ENCODE data around the gene MYL6. TPM values are rescaled to one million over a fixed set of nuclear protein-coding genes. Genes with fewer than 3 reads are reported as not detected.

Gene MYL6
- polyA plus RNA-seq, 1 donor from 2014 or later, result 3,234 TPM

GRCh38 chr12:56190695-56191155 is 32.6 kb downstream of the MYL6 start:
- peak overlapping the region; percentile 97 for H3K4me3 ChIP-seq (ENCODE audit: low read length)
- H3K79me2 ChIP-seq (replicated peaks; ENCODE audit: insufficient read depth, low read length), result peaks cover 31% of the 10 kb centered on the region
- peak overlapping the region; percentile 27 for H3K4me2 ChIP-seq (ENCODE audit: low read length)
- H3K9me3 ChIP-seq (ENCODE audit: low read length), result no peaks in the 10 kb centered on the region
- H3F3A ChIP-seq (ENCODE audit: insufficient read depth, low read length, poor library complexity, severe bottlenecking), result peaks cover 7% of the 10 kb centered on the region
- no peak for TF ChIP-seq SMC3 (conservative IDR thresholded peaks at IDR 0.05; ENCODE audit: poor library complexity)
- no peak for TF ChIP-seq CTCF (IDR thresholded peaks at IDR 0.05; ENCODE audit: poor library complexity, severe bottlenecking)
- TF ChIP-seq, protein P1, sequence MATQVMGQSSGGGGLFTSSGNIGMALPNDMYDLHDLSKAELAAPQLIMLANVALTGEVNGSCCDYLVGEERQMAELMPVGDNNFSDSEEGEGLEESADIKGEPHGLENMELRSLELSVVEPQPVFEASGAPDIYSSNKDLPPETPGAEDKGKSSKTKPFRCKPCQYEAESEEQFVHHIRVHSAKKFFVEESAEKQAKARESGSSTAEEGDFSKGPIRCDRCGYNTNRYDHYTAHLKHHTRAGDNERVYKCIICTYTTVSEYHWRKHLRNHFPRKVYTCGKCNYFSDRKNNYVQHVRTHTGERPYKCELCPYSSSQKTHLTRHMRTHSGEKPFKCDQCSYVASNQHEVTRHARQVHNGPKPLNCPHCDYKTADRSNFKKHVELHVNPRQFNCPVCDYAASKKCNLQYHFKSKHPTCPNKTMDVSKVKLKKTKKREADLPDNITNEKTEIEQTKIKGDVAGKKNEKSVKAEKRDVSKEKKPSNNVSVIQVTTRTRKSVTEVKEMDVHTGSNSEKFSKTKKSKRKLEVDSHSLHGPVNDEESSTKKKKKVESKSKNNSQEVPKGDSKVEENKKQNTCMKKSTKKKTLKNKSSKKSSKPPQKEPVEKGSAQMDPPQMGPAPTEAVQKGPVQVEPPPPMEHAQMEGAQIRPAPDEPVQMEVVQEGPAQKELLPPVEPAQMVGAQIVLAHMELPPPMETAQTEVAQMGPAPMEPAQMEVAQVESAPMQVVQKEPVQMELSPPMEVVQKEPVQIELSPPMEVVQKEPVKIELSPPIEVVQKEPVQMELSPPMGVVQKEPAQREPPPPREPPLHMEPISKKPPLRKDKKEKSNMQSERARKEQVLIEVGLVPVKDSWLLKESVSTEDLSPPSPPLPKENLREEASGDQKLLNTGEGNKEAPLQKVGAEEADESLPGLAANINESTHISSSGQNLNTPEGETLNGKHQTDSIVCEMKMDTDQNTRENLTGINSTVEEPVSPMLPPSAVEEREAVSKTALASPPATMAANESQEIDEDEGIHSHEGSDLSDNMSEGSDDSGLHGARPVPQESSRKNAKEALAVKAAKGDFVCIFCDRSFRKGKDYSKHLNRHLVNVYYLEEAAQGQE (IDR thresholded peaks at IDR 0.05; ENCODE audit: borderline replicate concordance), result no peak
- TF ChIP-seq RAD21 (conservative IDR thresholded peaks at IDR 0.05), result no peak
- no peak for TF ChIP-seq POLR2AphosphoS5 (IDR thresholded peaks at IDR 0.05)
- TF ChIP-seq TAF1 (IDR thresholded peaks at IDR 0.05; ENCODE audit: low read depth), result no peak
- TF ChIP-seq EZH2 (IDR thresholded peaks at IDR 0.05; ENCODE audit: borderline replicate concordance, insufficient read depth, low read length, poor library complexity, severe bottlenecking), result no peak
- no peak for TF ChIP-seq EP300 (conservative IDR thresholded peaks at IDR 0.05; ENCODE audit: poor library complexity, severe bottlenecking)
- TF ChIP-seq MXI1 (conservative IDR thresholded peaks at IDR 0.05; ENCODE audit: poor library complexity, severe bottlenecking), result no peak
- H2AFZ ChIP-seq (ENCODE audit: low read depth, low read length), result no peak overlapping the region
- H3K36me3 ChIP-seq (ENCODE audit: insufficient read depth, low read length), result peaks cover 4% of the 10 kb centered on the region
- peak overlapping the region; percentile 79 for H3K27ac ChIP-seq (ENCODE audit: low read length)
- H3K27me3 ChIP-seq (ENCODE audit: insufficient read depth, low read depth, low read length), result no peaks in the 10 kb centered on the region
- H3K9ac ChIP-seq (ENCODE audit: low read length), result peak overlapping the region; percentile 99
- H4K20me1 ChIP-seq (ENCODE audit: insufficient read depth), result no peaks in the 10 kb centered on the region
- no peaks in the 10 kb centered on the region for H3K9me2 ChIP-seq (ENCODE audit: insufficient read depth, low read length)

DNA sequence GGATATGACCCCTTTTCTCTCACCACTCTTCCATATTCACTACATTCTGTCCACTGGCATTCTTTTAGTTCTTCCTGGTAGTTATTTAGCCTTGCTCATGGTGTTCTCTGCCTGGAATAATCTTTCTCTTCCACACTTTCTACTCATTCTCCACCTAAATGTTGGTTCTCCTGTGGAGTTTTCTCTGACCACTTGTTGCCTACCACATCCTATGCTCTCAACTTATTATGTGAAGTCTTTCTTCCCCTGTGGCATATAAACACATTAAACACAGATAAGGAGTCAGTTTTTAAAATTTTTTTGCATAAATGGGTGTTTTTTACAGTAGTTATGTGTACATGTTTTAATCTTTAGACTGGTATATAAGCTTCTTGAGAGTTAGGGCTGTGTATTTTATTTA is 34.4 kb downstream of the MYL6 start:
- Histone ChIP-seq H3K36me3 (ENCODE audit: insufficient read depth, low read length) (no peaks in the 10 kb centered on the region), H3F3A (ENCODE audit: insufficient read depth, low read length, poor library complexity, severe bottlenecking) (peaks cover 7% of the 10 kb centered on the region), H3K27me3 (ENCODE audit: insufficient read depth, low read depth, low read length) (no peaks in the 10 kb centered on the region), H3K9me3 (ENCODE audit: low read length) (no peaks in the 10 kb centered on the region), H3K27ac (ENCODE audit: low read length) (no peak overlapping the region), H3K4me3 (ENCODE audit: low read length) (no peak overlapping the region), H3K79me2 (replicated peaks; ENCODE audit: insufficient read depth, low read length) (peaks cover 14% of the 10 kb centered on the region), H3K9me2 (ENCODE audit: insufficient read depth, low read length) (no peaks in the 10 kb centered on the region), H3K9ac (ENCODE audit: low read length) (no peak overlapping the region), H3K4me2 (ENCODE audit: low read length) (no peak overlapping the region), H4K20me1 (ENCODE audit: insufficient read depth) (no peaks in the 10 kb centered on the region), H2AFZ (ENCODE audit: low read depth, low read length) (no peak overlapping the region)
- TF ChIP-seq MXI1 (conservative IDR thresholded peaks at IDR 0.05; ENCODE audit: poor library complexity, severe bottlenecking) (no peak), SMC3 (conservative IDR thresholded peaks at IDR 0.05; ENCODE audit: poor library complexity) (no peak), CTCF (IDR thresholded peaks at IDR 0.05; ENCODE audit: poor library complexity, severe bottlenecking) (no peak), EZH2 (IDR thresholded peaks at IDR 0.05; ENCODE audit: borderline replicate concordance, insufficient read depth, low read length, poor library complexity, severe bottlenecking) (no peak), EP300 (conservative IDR thresholded peaks at IDR 0.05; ENCODE audit: poor library complexity, severe bottlenecking) (no peak), TAF1 (IDR thresholded peaks at IDR 0.05; ENCODE audit: low read depth) (no peak), POLR2AphosphoS5 (IDR thresholded peaks at IDR 0.05) (no peak), RAD21 (conservative IDR thresholded peaks at IDR 0.05) (no peak)
- TF ChIP-seq, protein P1 (IDR thresholded peaks at IDR 0.05; ENCODE audit: borderline replicate concordance), result no peak
